GM06990 (cell line): ENCODE data around the gene ARMH1.

Experiments
- DNase-seq: peaks from one replicate; pipeline ENCODE4 v3.0.0-alpha.2; 2011; ENCODE audit not compliant: insufficient read length; ENCODE audit errors: extremely low read depth
- H3K27me3 ChIP-seq: replicated peaks from 2 replicates; pipeline ENCODE4 v1.6.0; 2011; ENCODE audit warnings: low read length; ENCODE audit not compliant: control insufficient read depth, insufficient read depth
- H3K36me3 ChIP-seq: 2 replicates; pipeline ENCODE4 v1.5.1; 2011; ENCODE audit warnings: low read length; ENCODE audit not compliant: control insufficient read depth, insufficient read depth
- H3K4me3 ChIP-seq: replicated peaks from 2 replicates; pipeline ENCODE4 v1.5.1; 2011; ENCODE audit warnings: low read depth, mild to moderate bottlenecking, control low read depth, low read length
- TF ChIP-seq, protein P1 (sequence below): IDR thresholded peaks from 2 replicates; pipeline ENCODE4 v1.5.1; 2011; ENCODE audit warnings: low read length, control low read depth, mild to moderate bottlenecking, inconsistent platforms; ENCODE audit not compliant: insufficient read depth, poor library complexity, severe bottlenecking

ARMH1 gene

DNA sequence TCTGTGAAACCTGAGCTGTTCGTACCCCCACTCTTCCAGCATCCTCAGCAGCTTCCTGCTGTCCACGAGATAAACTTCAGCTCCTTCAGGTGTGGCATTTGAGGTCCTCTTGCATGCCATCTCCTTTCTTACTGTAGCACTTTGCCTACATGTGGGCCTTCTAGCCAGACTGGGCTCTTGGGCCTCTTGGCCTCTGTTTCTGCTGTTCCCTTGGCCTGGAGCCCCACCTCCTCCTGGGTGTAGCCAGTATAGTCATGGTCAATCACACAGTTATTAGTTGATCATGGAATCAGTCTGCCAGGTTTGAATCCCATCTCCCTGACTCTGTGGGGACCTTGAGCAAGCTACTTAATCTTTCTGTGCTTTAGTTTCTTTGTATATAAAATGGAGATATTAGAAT is 26.6 kb upstream of the ARMH1 start:
- Histone ChIP-seq H3K4me3 (no peak overlapping the region), H3K27me3 (no peaks in the 10 kb centered on the region), H3K36me3 (peaks cover 39% of the 10 kb centered on the region)
- TF ChIP-seq, protein P1, sequence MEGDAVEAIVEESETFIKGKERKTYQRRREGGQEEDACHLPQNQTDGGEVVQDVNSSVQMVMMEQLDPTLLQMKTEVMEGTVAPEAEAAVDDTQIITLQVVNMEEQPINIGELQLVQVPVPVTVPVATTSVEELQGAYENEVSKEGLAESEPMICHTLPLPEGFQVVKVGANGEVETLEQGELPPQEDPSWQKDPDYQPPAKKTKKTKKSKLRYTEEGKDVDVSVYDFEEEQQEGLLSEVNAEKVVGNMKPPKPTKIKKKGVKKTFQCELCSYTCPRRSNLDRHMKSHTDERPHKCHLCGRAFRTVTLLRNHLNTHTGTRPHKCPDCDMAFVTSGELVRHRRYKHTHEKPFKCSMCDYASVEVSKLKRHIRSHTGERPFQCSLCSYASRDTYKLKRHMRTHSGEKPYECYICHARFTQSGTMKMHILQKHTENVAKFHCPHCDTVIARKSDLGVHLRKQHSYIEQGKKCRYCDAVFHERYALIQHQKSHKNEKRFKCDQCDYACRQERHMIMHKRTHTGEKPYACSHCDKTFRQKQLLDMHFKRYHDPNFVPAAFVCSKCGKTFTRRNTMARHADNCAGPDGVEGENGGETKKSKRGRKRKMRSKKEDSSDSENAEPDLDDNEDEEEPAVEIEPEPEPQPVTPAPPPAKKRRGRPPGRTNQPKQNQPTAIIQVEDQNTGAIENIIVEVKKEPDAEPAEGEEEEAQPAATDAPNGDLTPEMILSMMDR: no peak
- no peak for DNase-seq

GRCh38 chr1:44648529-44649250 is 25.8 kb upstream of the ARMH1 start:
- H3K27me3 ChIP-seq: no peaks in the 10 kb centered on the region
- TF ChIP-seq, protein P1: no peak
- H3K4me3 ChIP-seq: no peak overlapping the region
- peaks cover 37% of the 10 kb centered on the region for H3K36me3 ChIP-seq
- no peak for DNase-seq

DNA sequence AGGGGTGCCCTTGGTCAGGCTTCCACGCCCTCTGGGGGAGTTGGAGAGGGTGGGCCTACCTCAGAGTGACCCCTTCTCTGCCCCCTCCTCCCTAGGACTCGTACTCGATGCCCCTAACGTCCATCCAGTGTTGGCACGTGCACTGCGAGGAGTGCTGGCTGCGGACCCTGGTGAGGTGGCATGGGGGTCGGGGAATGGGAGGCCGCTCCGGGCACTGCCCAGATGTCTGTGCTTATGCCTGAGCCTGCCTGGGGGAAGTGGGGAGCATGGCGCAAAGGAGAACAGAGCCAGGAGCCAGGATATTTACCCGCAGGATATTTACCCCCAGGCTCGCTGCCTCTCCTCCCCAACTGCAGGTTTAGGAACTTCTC is 24.7 kb upstream of the ARMH1 start:
- DNase-seq: no peak
- Histone ChIP-seq H3K36me3 (peaks cover 32% of the 10 kb centered on the region), H3K27me3 (no peaks in the 10 kb centered on the region), H3K4me3 (no peak overlapping the region)
- TF ChIP-seq, protein P1: no peak

- no peaks in the 10 kb centered on the region for H3K27me3 ChIP-seq
- peaks cover 28% of the 10 kb centered on the region for H3K36me3 ChIP-seq
- no peak overlapping the region for H3K4me3 ChIP-seq
- no peak for DNase-seq
- TF ChIP-seq, protein P1: no peak
These were observed 24.2 kb upstream of the ARMH1 start for GRCh38 chr1:44650159-44650831.

- TF ChIP-seq, protein P1: no peak
- no peaks in the 10 kb centered on the region for H3K27me3 ChIP-seq
- DNase-seq: no peak
- no peak overlapping the region for H3K4me3 ChIP-seq
- H3K36me3 ChIP-seq: peaks cover 21% of the 10 kb centered on the region
These were observed 23.4 kb upstream of the ARMH1 start for GRCh38 chr1:44651069-44651468.
